Measurements from ENCODE around the gene BCAS3.
"Not testable (repeated sequence)": the region's sequence is repeated elsewhere in the genome, so short reads cannot be mapped to it uniquely, and the experiment has no call there.

GRCh38 chr17:61244988-61245387 lies 567.3 kb downstream of the BCAS3 start:
- TF ChIP-seq CTCF, POLR2A (IDR thresholded peaks at IDR 0.05): not testable (repeated sequence)

Data from heart left ventricle (tissue), 13 donors.